NCI-H2196 treated with DMSO at 0.1 percent for 48 hours (cell line): ENCODE data around the gene VMP1.

Source experiments
- DNase-seq: peaks from one replicate; lab custom pipeline; 2025; ENCODE audit not compliant: unreplicated experiment; lab: John Stamatoyannopoulos, UW

VMP1 gene

DNA sequence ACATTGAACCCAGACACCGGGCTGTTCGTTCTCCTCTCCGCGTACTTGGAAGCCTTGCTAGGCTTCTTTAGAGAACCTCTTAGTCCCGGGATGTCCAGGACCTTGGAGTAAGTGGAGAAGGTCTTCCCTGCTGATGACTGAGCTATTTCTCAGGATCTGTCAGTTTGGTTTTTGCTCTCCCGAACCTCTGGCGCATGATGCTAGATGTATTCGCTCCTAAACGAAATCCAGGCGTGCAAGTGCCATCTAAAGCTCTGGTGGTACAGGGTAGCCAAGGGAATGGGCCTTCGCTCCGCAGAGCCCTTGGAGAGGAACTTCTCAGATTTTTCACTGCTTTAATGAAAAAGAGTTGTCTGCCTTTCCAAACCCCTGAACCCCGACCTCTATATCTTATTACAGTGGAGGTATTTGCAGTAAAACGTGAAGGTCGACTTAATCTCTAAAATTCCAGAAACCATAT is 547 bp downstream of the VMP1 start:
- no peak for DNase-seq

DNA sequence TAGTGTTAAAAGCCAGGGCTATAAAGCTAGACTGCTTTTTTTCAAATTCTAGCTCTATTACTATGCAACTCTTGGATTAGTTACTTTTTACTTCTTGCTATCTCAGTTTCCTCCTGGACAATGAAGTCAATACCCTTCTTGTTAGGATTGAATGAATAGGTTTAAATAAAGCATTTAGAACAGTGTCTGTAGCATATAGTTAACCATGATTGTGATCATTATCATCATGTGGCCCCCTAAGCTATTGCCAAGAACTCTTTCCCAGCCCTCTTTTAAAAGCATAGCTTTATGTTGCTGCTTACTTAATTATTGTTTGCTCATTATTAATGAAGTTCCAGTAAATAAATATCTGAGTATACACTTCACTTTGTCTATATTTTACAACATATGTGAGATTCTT is 4.5 kb downstream of the VMP1 start:
- DNase-seq, result no peak

DNA sequence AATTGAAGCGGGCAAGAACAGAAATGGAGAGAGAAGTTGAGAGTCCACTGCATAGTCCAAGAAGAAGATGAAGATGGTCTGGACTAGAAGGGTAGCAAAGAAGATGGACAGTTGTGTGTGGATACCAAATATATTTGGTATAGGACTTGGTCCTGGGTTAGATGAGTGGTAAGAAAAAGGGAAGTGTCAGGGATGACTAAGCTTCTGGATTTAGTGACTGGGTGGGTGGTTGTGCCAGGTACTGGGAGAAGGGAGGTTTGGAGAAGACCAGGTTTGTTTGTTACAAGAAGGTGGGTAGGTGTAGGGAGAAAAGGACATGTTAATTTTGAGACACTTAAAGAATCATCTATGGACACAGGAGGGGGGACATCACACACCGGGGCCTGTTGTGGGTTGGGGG is 5.4 kb downstream of the VMP1 start:
- no peak for DNase-seq

DNA sequence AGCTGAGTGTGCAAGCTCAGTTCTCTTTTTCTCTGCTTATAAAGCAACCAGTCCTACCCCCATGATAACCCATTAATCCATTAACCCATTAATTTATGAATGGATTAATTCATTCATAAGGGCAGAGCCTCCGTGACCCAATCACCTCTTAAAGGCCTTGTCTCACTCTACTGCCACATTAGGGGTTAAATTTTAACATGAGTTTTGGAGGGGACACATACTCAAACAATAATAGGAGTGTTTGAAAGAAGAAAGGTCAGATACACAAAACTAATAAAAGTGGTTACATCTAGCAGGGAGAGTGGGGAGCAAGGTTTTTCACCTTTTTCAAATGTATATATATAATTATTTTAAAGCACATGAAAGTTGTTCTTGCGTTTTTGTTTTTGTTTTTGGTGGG is 6.8 kb downstream of the VMP1 start:
- DNase-seq, result no peak

DNA sequence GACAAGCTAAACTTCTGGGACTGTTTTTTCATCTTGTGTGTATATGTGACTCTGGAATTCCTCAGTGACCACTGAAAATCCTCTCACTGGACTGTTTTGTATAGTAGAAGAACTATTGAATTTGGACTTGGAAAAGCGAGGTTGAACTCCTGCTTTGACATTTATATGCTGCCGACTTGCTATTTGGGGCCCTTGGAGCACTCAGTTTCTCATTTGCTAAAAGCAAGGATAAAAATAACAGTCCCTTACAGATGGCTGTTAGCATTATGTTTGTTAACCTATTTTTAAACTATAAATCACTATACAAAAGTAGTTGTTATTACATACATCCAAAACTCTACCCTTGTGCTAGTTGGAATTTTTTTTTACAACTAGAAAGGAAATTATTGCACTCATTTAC is 9.0 kb downstream of the VMP1 start:
- no peak for DNase-seq

DNA sequence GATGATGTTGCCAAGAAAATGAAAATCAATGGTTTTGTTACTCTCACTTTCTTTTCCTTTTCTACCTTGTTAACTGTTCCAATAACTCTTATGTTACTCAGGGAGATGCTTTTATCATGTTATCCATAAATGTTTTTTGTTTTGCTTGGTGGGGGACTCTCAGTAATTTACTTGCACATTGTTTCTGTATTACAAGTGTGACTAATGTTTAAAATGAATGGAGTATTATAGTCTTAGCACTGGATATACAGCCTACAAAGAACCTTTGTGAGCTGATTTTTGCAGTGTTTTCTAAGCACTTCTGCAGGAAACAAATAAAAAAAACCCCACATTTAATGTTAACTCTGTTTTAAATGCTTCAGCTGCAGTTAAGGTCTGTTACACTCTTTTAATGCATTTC is 12.1 kb downstream of the VMP1 start:
- no peak for DNase-seq

DNA sequence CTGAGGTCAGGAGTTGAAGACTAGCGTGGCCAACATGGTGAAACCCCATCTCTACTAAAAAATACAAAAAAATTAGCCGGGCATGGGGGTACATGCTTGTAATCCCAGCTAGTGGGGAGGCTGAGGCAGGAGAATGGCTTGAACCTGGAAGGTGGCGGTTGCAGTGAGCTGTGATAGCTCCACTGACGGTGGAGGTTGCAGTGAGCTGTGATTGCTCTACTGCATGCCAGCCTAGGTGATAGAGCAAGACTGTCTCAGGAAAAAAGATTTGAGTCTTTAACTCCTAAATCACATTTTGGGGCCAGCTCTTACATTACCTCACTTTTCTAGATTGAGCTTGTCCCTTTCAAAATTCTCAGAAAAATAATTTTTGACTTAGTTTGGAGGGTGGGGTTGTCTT is 15.2 kb downstream of the VMP1 start:
- DNase-seq, result no peak

DNA sequence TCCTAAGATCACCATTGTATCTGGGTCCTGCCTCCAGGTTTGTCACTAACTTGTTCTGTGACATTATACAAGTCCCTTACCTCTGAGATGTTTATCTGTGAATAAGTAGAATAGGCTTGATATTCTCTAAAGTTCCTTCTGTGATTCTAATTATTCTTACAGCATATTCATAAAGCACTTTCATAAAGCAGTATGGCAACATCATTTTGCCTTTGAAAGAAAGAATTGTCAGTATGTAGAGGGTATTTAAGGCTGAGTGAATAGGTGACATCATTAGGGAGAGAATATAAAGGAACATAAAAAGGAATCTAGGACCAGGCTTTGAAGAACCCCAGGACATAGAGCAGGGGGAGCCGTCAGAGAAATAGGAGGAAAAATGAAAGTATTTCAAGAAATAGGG is 15.6 kb downstream of the VMP1 start:
- DNase-seq, result no peak

DNA sequence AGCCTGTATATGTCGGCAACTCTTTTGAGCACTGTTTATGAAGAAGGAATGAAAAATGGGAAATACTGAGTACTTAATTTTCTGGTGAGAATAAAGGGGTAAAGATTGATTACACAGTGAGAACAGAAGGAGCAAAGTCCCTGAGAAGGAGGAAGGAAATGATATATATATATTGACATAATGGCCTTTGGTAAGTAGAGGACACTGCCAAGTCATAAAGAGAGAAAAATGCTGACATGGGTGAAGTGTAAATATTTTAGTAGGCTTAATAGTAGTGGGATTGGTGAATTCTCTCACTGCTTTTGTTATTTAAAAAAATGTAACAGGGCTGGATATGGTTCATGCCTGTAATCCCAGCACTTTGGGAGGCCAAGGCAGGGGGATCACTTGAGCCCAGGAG is 16.2 kb downstream of the VMP1 start:
- no peak for DNase-seq

DNA sequence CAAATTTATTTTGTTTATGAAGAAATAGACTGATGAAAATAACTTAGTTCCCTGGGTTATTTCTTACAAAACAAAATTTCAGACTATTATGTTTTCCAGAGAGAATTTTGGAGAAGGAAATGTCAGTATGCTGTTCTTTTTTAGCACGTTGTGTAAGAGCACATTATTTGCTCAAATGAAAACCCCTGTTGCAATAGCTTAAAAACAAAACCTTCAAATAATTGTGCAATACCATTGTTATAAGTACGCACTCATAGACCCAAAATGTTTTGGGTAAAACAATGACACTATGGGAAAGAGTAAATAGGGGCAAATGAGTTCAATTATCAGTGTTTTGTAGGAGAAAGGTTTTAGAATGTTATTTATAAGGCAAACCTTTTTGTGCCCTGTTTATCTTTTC is 18.2 kb downstream of the VMP1 start:
- DNase-seq, result no peak

DNA sequence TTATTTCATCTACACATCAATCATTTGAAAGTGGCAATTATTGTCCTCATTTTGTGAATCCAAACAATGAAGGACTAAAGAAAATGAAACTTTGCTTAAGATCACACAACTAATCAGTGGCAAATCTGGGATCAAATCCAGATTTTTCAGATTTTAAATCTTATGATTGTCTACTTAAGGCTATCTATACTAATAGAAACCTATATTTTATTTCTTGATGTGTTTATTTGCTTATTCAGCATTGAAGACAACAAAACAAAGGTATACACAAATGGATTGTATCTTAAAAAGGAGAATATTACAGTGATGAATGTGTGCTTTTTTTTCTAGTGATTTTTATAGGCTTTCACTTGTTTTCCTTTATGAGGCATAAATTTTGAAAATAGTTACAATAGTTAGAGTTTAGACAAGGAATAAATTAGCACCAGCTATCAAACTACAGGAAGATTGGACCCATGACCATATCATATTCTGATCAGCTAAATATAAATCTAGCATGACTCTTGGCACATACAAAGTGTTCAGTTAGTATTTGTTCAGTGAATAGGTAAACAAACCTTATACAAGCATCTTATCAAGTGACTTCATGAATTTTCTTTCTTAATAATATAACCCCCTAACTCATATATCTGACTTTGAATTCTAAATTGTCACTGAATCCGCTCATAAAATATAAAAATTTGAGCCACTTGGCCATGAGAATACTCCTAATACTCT is 20.5 kb downstream of the VMP1 start:
- no peak for DNase-seq

DNA sequence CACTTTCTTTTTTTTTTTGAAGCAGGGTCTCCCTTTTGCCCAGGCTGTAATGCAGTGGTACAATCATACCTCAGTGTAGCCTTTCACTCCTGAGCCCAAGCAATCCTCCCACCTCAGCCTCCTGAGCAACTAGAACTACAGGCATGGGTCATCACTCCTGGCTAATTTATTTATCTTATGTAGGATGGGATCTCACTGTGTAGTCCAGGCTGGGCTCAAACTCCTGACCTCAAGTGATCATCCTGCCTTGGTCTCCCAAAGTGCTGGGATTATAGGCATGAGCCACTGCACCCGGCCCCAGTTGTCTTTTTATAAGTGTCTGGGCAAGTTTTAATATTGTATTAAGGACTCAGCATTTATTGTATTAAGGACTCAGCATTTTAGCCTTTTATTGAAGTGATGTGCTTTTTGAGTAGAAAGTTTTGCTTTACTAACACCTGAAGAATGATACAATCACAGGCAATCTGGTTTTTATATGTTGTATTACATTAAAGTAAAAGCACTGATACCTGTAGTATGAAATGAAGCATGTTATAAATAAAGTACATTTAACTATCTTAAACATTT is 22.9 kb downstream of the VMP1 start:
- DNase-seq, result no peak

DNA sequence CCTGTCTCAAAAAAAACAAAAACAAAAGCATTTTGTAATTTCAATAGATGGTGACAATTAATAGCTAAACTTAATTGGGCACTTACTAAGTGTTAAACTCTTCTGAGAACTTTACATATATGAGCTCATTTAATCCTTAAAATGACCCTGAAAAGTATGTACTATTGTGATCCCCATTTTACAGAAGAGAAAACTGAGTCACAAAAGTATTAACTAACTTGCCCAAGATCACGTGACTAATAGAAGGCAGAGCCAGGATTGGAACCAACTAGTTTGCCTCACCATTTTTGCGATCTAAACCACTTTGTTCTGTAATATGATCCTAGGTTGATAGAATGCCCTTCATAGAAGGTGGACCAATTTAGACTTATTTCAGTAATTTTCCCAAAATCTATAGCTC is 26.2 kb downstream of the VMP1 start:
- no peak for DNase-seq

DNA sequence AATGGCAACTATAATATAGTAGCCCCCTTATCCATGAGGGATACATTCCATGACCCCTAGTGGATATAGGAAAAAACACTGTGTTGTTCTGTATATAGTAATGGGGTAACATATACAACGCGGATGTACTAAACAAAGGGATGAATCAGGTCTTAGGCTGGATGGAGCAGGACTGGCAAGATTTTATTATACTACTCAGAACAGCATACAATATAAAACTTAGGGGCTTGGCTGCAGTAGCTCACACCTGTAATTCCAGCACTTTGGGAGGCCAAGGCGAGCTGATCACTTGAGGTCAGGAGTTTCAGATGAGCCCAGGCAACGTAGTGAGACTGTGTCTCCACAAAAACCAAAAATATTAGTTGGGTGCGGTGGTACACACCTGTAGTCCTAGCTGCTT is 26.8 kb downstream of the VMP1 start:
- DNase-seq, result no peak

DNA sequence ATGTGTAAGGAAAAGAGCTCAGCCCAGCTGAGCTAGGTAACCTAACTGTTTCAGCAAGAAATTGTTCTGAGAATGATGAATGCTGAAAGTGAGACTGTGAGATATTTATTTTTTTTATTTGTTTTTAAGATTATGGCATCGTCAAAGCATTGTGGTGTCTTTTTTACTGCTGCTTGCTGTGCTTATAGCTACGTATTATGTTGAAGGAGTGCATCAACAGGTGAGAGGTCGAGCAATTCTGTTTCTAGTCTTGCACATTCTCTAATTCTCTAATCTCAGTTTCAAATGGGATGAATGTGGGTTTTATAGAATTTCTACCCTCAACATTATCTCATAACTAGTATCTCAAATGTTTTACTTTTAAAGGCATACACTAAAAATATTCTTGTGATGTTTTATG is 29.9 kb downstream of the VMP1 start:
- DNase-seq, result no peak

DNA sequence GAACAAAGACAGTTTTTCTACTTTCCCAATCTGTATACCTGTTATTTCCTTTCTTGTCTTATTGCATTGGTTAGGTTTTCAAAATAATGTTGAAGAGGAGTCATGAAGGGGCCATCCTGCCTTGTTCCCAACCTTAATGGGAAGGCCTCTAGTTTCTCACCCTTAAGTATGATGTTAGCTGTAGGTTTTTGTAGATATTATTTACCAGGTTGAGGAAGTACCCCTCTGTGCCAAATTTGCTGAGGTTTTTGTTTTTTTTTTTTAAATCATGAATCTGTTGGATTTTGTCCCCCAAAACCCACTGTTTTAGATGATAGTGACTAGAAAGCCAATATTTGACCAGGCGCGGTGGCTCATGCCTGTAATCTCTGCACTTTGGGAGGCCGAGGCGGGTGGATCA is 36.4 kb downstream of the VMP1 start:
- no peak for DNase-seq

DNA sequence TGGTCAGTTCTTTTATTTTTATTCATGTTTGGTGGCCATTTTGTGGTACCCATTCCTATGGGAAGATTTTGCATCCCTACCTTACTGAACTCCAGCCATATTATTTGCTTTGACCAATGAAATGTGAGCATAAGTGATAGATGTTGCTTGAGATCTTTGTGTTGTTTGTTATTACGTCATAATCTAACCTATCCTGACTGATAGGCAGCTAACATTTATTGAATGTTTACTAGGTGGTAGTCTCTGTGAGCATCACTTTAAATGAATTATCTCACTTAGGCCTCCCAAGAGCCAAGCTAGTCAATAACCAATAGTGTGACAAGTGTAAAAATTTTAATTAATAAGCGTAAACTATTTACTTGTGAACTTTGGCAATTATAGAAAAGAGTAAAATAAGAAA is 37.6 kb downstream of the VMP1 start:
- no peak for DNase-seq

DNA sequence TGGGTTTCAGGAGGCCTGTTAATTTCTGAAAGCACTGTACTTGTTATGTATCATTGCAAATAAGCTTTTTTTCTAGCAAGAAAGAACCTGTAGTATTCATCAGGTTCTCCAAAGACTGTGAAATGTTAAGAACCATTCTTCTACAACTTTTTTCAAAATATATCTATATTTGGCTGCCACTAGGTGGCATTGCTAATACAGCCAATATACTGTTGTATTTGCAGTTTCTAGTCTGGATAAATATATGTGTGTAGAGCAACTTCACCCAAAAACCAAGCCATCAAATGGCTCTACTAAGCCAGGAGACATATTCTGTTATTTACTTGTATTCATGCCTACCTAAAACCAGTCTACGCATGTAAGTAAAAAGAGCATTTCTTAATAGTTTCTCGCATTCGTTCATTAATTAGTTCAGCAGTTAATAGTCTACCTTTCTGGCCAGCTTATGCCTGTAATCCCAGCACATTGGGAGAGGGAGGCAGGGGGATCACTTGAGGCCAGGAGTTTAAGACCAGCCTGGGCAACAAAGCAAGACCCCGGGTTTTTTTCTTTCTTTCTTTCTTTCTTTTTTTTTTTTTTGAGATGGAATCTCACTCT is 39.5 kb downstream of the VMP1 start:
- peak; percentile 18 for DNase-seq

DNA sequence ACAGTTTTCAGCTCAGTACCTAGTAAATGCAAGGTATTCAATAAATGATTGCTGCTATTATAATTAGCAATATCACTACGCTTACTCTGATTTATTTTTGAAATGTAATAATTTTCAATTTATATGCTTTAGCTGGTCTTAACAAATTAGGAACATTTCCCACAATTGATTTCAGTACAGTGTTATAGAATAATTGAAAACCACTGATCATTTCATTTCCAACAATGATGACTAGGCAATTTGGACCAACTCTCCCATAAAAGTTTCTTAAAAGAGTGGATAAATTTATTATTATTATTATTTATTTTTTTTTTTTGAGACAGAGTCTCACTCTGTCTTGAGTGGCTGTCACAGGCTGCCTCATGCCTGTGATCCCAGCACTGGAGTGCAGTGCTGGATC is 41.1 kb downstream of the VMP1 start:
- DNase-seq, result no peak

DNA sequence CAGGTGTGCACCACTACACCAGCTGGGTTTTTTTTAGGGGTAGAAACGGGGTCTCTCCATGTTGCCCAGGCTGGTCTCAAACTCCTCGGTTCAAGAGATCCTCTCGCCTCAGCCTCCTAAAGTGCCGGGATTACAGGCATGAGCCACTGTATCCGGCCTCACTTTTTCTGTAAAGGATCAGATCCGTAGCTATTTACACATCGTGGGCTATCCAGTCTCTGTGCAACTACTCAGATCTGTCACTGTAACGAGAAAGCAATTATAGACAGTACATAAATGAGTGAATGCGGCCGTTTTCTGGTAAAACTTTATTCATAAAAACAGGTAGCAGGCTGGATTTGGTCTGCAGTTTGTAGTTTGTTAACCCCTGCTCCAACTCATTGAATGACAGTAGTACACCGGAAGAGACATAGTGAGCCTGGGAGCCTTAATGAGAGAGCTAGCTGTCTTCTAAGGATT is 44.5 kb downstream of the VMP1 start:
- no peak for DNase-seq

DNA sequence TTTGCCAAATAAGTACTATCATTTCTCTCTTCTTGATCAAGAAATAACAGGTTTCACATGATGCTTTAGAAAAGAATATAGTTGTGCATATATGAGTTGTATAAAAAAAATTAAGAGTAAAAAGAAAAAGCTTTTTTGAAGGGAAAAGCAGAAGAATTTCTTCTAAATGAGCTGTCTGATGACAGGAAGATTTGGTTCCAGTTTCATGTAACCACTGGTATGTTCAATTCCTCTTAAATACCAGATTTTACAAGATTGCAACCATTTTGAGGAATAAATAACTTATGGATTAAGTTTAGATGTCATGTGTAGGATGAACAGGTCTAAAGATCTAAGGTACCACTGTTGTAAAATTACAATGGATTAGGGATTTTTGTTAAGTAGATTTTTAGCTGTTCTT is 45.0 kb downstream of the VMP1 start:
- no peak for DNase-seq

DNA sequence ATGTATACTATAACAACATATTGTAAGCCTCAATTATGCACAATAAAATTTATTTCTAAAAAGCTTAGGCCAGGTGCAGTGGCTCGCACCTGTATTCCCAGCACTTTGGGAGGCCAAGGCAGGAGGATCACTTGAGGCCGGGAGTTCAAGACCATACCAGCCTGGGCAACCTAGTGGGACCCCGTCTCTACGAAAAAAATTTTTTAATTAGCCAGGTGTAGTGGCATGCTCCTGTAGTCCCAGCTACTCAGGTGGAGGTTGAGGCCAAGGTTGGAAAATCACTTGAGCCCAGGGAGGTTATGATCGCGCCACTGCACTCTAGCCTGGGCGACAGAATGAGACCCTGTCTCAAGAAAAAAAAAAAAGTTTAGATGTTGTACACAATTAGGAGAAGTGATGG is 45.5 kb downstream of the VMP1 start:
- DNase-seq, result no peak
